IPS-18c (cell line): Measurements from ENCODE around the gene BCL2L13.
"Not testable (repeated sequence)": the region's sequence is repeated elsewhere in the genome, so short reads cannot be mapped to it uniquely, and the experiment has no call there.

Experiments
- H3K4me3 ChIP-seq: 2 replicates; pipeline ENCODE4 v1.7.0; 2013; ENCODE audit warnings: low read depth, mild to moderate bottlenecking, low read length, moderate library complexity; ENCODE audit not compliant: insufficient read depth
- H3K9me3 ChIP-seq: one replicate; pipeline ENCODE4 v1.6.1; 2013; ENCODE audit warnings: mild to moderate bottlenecking, low read length, moderate library complexity; ENCODE audit not compliant: control insufficient read depth, insufficient read depth

Gene BCL2L13

DNA sequence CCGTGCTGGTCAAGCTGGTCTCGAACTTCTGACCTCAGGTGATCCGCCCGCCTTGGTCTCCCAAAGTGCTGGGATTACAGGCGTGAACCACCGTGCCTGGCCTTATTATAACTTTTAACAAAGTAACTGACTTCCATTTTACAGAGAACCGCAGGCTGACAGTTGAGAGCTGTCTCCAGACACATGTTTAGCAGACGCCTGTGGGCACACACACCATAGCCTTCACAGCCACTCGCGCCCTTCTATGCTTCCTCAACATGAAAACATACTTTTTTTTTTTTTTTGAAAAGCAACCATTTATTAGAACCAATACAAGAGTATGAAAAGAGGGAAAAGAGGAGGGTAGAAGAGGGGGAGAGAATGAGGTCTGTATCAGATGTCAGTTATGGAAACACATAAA, 124.9 kb downstream of the BCL2L13 start:
- not testable (repeated sequence) for H3K9me3 ChIP-seq, H3K4me3 ChIP-seq

DNA sequence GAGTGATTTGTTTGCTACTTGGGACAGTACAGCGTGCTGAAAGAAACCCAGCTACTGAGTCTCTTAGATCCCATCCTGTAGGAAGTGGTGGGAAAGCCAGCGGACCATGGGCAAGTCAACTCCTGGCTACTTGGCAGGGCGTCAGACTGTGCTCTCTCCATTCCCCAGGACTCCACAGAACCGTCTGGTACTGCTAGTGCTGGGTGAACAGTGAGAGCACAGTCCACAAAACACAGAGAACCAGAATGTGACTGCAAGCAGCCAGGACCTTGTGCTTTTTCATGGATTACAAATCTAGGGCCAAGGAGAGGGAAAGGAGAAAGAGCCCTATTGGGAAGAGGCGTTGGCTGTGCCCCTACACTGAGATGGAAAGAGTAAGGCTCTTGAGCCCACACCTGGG, 125.5 kb downstream of the BCL2L13 start:
- Histone ChIP-seq H3K4me3 (no peak overlapping the region), H3K9me3 (no peaks in the 10 kb centered on the region)

DNA sequence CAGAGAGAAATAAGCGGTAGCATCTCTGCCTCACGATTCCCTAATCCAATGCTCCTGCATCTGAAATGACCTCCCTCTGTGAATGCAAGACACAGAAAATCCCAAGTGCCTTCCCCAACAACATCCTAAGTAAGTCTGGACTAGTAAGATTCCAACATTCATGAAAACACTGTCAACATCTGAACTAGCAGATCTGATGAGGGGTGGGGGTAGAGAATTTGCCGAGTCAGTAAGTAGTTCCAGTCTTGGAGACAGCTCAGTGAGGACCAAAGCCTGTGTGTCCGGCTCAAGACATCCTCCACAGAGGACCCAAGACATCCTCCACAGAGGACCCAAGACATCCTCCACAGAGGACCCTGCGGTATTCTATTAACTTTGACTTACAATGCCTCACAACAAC, 126.3 kb downstream of the BCL2L13 start:
- not testable (repeated sequence) for H3K4me3 ChIP-seq, H3K9me3 ChIP-seq

GRCh38 chr22:17767233-17768065, 128.9 kb downstream of the BCL2L13 start:
- H3K4me3 ChIP-seq: no peak overlapping the region

GRCh38 chr22:17769013-17769715, 130.6 kb downstream of the BCL2L13 start:
- H3K4me3 ChIP-seq: no peak overlapping the region
- H3K9me3 ChIP-seq: no peaks in the 10 kb centered on the region

More at GRCh38 chr22:17767233-17768065, 128.9 kb downstream of the BCL2L13 start:
- no peaks in the 10 kb centered on the region for H3K9me3 ChIP-seq

DNA sequence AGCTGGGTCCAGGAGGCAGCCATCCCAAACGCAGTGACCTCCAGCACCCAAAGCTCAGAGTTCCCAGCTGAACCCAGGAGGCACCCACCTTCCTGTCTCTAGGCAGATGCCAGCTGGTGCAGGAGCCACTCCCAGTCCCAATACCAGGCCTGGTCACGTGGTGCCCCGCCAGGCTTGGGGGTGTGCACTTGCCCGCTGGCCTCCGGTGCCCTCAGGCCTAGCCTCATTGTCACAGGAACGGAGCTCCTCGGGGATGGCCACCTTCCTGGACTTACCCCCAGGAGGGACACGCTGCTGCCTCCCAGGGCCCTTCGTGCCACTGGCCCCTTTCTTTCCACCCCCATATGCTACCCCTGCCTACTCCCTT, 131.1 kb downstream of the BCL2L13 start:
- Histone ChIP-seq H3K4me3 (no peak overlapping the region), H3K9me3 (no peaks in the 10 kb centered on the region)

GRCh38 chr22:17770180-17771077, 131.9 kb downstream of the BCL2L13 start:
- no peak overlapping the region for H3K4me3 ChIP-seq

DNA sequence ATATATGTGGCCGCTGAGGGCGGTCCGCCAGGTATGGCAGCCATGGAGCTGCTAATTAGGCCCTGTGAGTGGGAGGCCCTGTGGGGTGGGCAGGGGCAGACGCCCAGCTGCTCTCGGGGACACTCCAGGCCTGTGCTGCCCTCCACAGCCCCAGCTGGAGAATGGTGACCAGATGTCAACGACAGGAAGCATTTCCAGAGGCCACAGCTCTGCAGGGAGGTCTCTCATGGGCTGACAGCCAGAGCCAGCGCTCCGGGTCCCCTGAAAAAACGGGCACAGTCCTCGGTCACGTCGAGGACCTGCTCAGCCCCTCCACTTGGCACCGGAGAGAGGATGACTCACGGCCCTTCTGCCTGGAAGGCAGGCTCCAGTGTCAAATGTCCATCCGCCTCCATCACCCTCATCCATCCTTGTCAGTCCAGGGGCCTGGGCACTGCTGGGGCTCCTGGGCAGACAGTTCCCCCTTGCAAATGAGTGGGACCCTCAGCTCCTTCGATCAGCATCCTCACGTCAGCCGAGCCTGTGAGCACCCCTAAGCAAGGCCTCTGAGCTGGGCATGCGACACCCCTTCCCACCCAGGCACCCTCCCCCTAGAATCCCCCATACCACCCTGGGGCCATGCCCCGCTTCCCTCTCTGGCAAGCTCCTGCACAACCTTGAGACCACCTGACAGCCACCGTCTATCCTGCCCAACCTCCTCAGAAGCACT, 133.8 kb downstream of the BCL2L13 start:
- H3K4me3 ChIP-seq: no peak overlapping the region
- H3K9me3 ChIP-seq: no peaks in the 10 kb centered on the region

More at GRCh38 chr22:17770180-17771077, 131.9 kb downstream of the BCL2L13 start:
- H3K9me3 ChIP-seq: no peaks in the 10 kb centered on the region

DNA sequence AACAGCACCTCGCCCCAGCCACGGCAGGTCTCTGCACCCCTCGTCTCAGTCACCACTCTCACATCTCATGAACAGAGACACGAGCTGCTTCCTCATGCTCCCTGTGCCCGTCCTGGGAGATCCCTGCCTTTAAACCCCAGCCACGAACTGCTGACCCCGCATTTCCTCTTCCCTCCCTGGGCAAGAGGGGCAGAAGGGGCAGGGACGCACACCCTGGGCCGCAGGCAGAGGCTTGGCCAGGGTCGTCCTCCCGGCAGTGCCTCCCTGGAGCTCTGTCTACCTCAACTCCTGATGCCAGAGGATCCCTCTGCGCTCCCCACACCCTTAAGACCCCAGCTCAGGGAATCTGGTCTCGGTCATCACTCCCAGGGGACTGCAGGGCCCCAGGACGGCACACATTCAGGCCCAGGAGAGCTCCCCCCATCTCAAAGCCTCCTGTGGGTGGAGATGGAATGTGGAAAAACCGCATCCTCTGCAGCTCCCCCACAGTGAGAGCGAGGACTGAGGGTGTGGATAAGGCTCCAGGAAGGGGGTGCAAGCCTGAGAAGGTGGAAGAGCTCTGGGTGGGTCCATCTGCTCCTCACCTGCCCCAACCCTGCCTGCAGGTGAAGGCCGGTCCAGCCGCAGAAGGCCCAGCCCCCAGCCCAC, 134.5 kb downstream of the BCL2L13 start:
- Histone ChIP-seq H3K4me3 (peak overlapping the region; percentile 63), H3K9me3 (no peaks in the 10 kb centered on the region)

GRCh38 chr22:17773606-17774205, 135.1 kb downstream of the BCL2L13 start:
- Histone ChIP-seq H3K4me3 (peak overlapping the region; percentile 63), H3K9me3 (no peaks in the 10 kb centered on the region)

DNA sequence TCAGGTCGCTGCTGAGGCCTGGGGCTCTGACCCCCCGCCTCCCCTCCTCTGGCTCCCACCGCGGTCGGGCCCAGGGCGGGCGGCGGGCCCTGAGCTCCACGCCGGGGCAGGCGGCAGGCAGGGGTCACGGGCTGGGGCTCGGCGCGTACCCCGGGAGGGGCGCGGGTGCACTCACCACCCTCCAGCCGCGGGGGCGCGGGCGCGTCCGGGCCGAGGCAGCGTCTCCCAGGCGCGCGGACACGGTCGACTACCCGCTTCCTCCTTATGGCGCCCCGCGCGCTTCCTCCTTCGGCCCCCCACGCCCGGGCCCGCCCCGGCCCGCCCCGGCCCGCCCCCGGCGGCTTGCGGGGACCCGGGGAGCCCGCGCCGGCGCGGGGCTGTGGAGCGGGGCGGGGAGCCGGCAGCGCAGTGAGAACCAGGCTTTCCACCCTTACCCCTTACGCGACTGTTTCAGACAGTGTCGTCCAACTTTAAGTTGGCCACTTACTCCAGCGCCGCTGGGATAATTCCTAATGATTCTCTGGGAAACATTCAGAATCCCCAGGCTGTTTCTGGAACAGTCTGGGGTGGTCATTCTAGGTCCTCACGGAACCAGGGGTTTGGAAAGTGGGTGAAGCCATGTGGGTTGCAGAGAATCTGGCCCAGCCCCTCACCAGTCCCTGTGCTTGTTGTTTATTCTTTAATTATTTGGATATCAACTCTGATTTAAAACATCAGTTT, 135.8 kb downstream of the BCL2L13 start, which contains the start of gene BID:
TSS of gene BID (minus strand) at position 264 of the 720 bp plus-strand sequence. CDS start 24,353 bp downstream, outside the sequence.
- H3K4me3 ChIP-seq: peak within 1 kb of the TSS; percentile 63
- H3K9me3 ChIP-seq: no peaks in the 10 kb centered on the region

GRCh38 chr22:17774926-17775685, 136.5 kb downstream of the BCL2L13 start:
- Histone ChIP-seq H3K9me3 (no peaks in the 10 kb centered on the region), H3K4me3 (peak overlapping the region; percentile 63; the same call in 1 of the 2 replicates)

DNA sequence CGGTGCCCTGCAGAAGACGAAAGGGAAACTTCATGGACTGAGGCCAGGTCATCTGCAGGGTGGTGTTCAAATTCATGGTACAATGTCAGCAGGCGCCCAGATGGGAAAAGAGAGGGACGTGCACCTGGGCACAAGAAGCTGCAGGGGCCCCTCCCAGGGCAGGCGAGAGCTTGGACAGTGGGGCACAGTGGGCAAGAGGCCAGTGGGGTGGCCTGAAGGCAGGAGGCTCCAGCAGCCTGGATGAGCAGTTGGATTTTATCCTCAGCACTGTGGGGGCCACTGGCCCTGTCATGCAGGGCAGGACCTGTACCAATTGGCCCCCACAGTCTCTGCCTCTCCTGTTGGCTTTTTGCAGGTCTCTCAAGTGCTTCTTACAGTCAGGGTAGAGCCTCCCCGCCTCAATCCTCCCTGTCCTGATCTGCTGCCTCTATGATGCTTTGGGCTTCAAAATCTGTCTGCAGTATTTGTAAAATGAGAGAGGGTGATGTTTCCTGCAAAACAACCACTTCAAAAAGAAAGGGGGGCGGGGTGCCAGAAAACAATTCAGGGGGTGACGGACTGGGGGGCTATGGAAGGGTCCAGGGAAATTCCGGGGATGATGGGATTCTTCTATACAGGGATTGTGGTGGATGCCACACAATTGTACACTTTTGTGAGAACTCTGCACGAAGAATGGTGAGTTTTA, 137.4 kb downstream of the BCL2L13 start:
- no peak overlapping the region for H3K4me3 ChIP-seq
- H3K9me3 ChIP-seq: no peaks in the 10 kb centered on the region

- H3K9me3 ChIP-seq: no peaks in the 10 kb centered on the region
- H3K4me3 ChIP-seq: no peak overlapping the region
Observed at GRCh38 chr22:17777005-17777716, 138.6 kb downstream of the BCL2L13 start.
